Erythroblast (primary cell): Measurements from ENCODE around the gene FOXB2.
"Not testable (repeated sequence)": the region's sequence is repeated elsewhere in the genome, so short reads cannot be mapped to it uniquely, and the experiment has no call there.

Source experiments
- GATA1 ChIP-seq: IDR thresholded peaks from 2 replicates; pipeline ENCODE4 v1.6.1; 2011; ENCODE audit warnings: low read depth, mild to moderate bottlenecking, control low read depth, low read length, moderate library complexity
- POLR2A ChIP-seq: IDR thresholded peaks from 2 replicates; pipeline ENCODE4 v1.6.1; 2011; ENCODE audit warnings: mild to moderate bottlenecking, low read length

- not testable (repeated sequence) for TF ChIP-seq POLR2A, GATA1
Observed at GRCh38 chr9:77060681-77061080, 41.2 kb downstream of the FOXB2 start.
